Activated CD8-positive, alpha-beta memory T cell treated with anti-CD3 and anti-CD28 coated beads for 24 hours (primary cell): ENCODE data around the gene FAM174C.

Experiments used
- DNase-seq: peaks from one replicate; pipeline ENCODE4 v3.0.0-alpha.2; 2020

The FAM174C gene

GRCh38 chr19:1327125-1327524 is 51.8 kb downstream of the FAM174C start:
- DNase-seq, result no peak
